Esophagus (tissue), 2 donors: Measurements from ENCODE around the gene CDKN1A. TPM values are rescaled to one million over a fixed set of nuclear protein-coding genes. Genes with fewer than 3 reads are reported as not detected.

ENCODE experiments used
- H3K27ac ChIP-seq, 2 donors: one replicate each; pipeline ENCODE4 v1.5.1; 2013; ENCODE audit warnings: low read depth in 2 of 2, mild to moderate bottlenecking in 2 of 2, inconsistent platforms in 1 of 2, low read length in 1 of 2, moderate library complexity in 1 of 2
- H3K27me3 ChIP-seq, 2 donors: one replicate each; pipeline ENCODE4 v1.6.1; 2013; ENCODE audit warnings: low read length in 2 of 2, control low read depth in 1 of 2, mild to moderate bottlenecking in 1 of 2; ENCODE audit not compliant: insufficient read depth in 2 of 2, control insufficient read depth in 1 of 2
- H3K36me3 ChIP-seq, 2 donors: one replicate each; pipeline ENCODE4 v1.6.1; 2013; ENCODE audit warnings: low read length in 1 of 2; ENCODE audit not compliant: control insufficient read depth in 2 of 2, insufficient read depth in 2 of 2
- H3K4me1 ChIP-seq, 2 donors: one replicate each; pipeline ENCODE4 v1.6.1; 2013; ENCODE audit warnings: low read length in 1 of 2; ENCODE audit not compliant: control insufficient read depth in 2 of 2, insufficient read depth in 2 of 2
- H3K4me3 ChIP-seq, 2 donors: one replicate each; pipeline ENCODE4 v1.5.1; 2013; ENCODE audit warnings: low read length in 2 of 2, mild to moderate bottlenecking in 2 of 2, low read depth in 1 of 2, moderate library complexity in 1 of 2
- H3K9me3 ChIP-seq, 2 donors: one replicate each; pipeline ENCODE4 v1.6.1; 2013; ENCODE audit warnings: mild to moderate bottlenecking in 2 of 2, low read depth in 1 of 2, low read length in 1 of 2, moderate library complexity in 1 of 2; ENCODE audit not compliant: control insufficient read depth in 2 of 2, insufficient read depth in 1 of 2
- WGBS, 2 donors: extraction: QIAGEN DNeasy Blood & Tissue Kit; methylation state at CpG; one replicate each; pipeline ENCODE4 v1.1.7; 2013; 5-methylcytosine and 5-hydroxymethylcytosine counted together
- polyA plus RNA-seq, 2 donors: library from polyadenylated mRNA; stranded (reverse); fragments of 200-250 nt; gene quantifications; one replicate each; pipeline ENCODE4 v1.2.3, GENCODE V29; 2013
- donor health status: healthy with polysubstance abuse.
- donor health status: Bipolar disorder and iron deficiency.

CDKN1A gene
- polyA plus RNA-seq, 2 donors: 36.9 to 114 TPM

GRCh38 chr6:36692861-36693702 is 14.6 kb downstream of the CDKN1A start:
- H3K27me3 ChIP-seq: no peaks in the 10 kb centered on the region
- H3K4me3 ChIP-seq: no peak overlapping the region
- H3K9me3 ChIP-seq: no peaks in the 10 kb centered on the region
- H3K36me3 ChIP-seq: no peaks in the 10 kb centered on the region
- H3K27ac ChIP-seq: peak overlapping the region in 1 of 2 donors; percentile 1
- 57 to 58% methylated on average over 27 of the region's 27 CpGs for WGBS, 2 donors
- H3K4me1 ChIP-seq: peaks cover 0 to 16% of the 10 kb centered on the region in 2 donors

- no peaks in the 10 kb centered on the region for H3K9me3 ChIP-seq
- H3K27ac ChIP-seq: no peak overlapping the region
- no peaks in the 10 kb centered on the region for H3K36me3 ChIP-seq
- 87 to 89% methylated on average over 6 of the region's 6 CpGs for WGBS, 2 donors
- no peak overlapping the region for H3K4me3 ChIP-seq
- peaks cover 0 to 16% of the 10 kb centered on the region in 2 donors for H3K4me1 ChIP-seq
- H3K27me3 ChIP-seq: no peaks in the 10 kb centered on the region
These were observed 16.1 kb downstream of the CDKN1A start for GRCh38 chr6:36694616-36695015.

- Histone ChIP-seq H3K4me1 (peaks cover 0 to 16% of the 10 kb centered on the region in 2 donors), H3K4me3 (no peak overlapping the region), H3K27me3 (no peaks in the 10 kb centered on the region), H3K27ac (no peak overlapping the region), H3K9me3 (no peaks in the 10 kb centered on the region), H3K36me3 (no peaks in the 10 kb centered on the region)
- WGBS, 2 donors: 61 to 70% methylated on average over 2 of the region's 2 CpGs
These were observed 16.9 kb downstream of the CDKN1A start for GRCh38 chr6:36695414-36695813.

- H3K4me3 ChIP-seq: no peak within 1 kb of the TSS
- H3K27me3 ChIP-seq: no peaks in the 10 kb centered on the region
- no peak within 1 kb of the TSS for H3K27ac ChIP-seq
- WGBS, 2 donors: 83 to 88% methylated on average over 7 of the region's 7 CpGs
- peaks cover 0 to 8% of the 10 kb centered on the region in 2 donors for H3K4me1 ChIP-seq
- no peaks in the 10 kb centered on the region for H3K9me3 ChIP-seq
- no peaks in the 10 kb centered on the region for H3K36me3 ChIP-seq
These were observed 19.0 kb downstream of the CDKN1A start, which contains the start of gene RAB44 for GRCh38 chr6:36697481-36697903. Gene RAB44 (plus strand): TSS chr6:36697826. CDS start chr6:36704236, 6,410 bp downstream.

GRCh38 chr6:36698196-36698595 is 19.7 kb downstream of the CDKN1A start:
- Histone ChIP-seq H3K4me3 (no peak overlapping the region), H3K27ac (no peak overlapping the region), H3K27me3 (no peaks in the 10 kb centered on the region), H3K36me3 (no peaks in the 10 kb centered on the region), H3K4me1 (peaks cover 0 to 4% of the 10 kb centered on the region in 2 donors), H3K9me3 (no peaks in the 10 kb centered on the region)
- 80 to 88% methylated on average over 6 of the region's 6 CpGs for WGBS, 2 donors

- H3K27ac ChIP-seq: no peak overlapping the region
- WGBS, 2 donors: 78 to 87% methylated on average over 8 of the region's 8 CpGs
These were observed 20.4 kb downstream of the CDKN1A start for GRCh38 chr6:36698871-36699271.

GRCh38 chr6:36699348-36699747 is 20.8 kb downstream of the CDKN1A start:
- 67 to 84% methylated on average over 7 of the region's 7 CpGs for WGBS, 2 donors
- Histone ChIP-seq H3K36me3 (no peaks in the 10 kb centered on the region), H3K4me3 (no peak overlapping the region), H3K27me3 (no peaks in the 10 kb centered on the region), H3K9me3 (no peaks in the 10 kb centered on the region), H3K4me1 (peaks cover 0 to 3% of the 10 kb centered on the region in 2 donors), H3K27ac (no peak overlapping the region)

More at GRCh38 chr6:36698871-36699271, 20.4 kb downstream of the CDKN1A start:
- Histone ChIP-seq H3K9me3 (no peaks in the 10 kb centered on the region), H3K4me3 (no peak overlapping the region), H3K27me3 (no peaks in the 10 kb centered on the region), H3K36me3 (no peaks in the 10 kb centered on the region), H3K4me1 (peaks cover 0 to 3% of the 10 kb centered on the region in 2 donors)

- Histone ChIP-seq H3K27me3 (no peaks in the 10 kb centered on the region), H3K36me3 (no peaks in the 10 kb centered on the region), H3K4me3 (no peak overlapping the region), H3K4me1 (peaks cover 0 to 3% of the 10 kb centered on the region in 2 donors), H3K9me3 (no peaks in the 10 kb centered on the region), H3K27ac (no peak overlapping the region)
- WGBS, 2 donors: 88 to 89% methylated on average over 7 of the region's 7 CpGs
These were observed 21.7 kb downstream of the CDKN1A start for GRCh38 chr6:36700071-36700812.

GRCh38 chr6:36700831-36701230 is 22.3 kb downstream of the CDKN1A start:
- WGBS, 2 donors: 84 to 85% methylated on average over 3 of the region's 3 CpGs
- Histone ChIP-seq H3K27ac (no peak overlapping the region), H3K9me3 (no peaks in the 10 kb centered on the region), H3K27me3 (no peaks in the 10 kb centered on the region), H3K4me1 (peaks cover 0 to 3% of the 10 kb centered on the region in 2 donors), H3K4me3 (no peak overlapping the region), H3K36me3 (no peaks in the 10 kb centered on the region)
